Measurements from ENCODE around the gene CALCOCO1. TPM values are rescaled to one million over a fixed set of nuclear protein-coding genes. Genes with fewer than 3 reads are reported as not detected.

CALCOCO1 gene
- total RNA-seq, 1 donor from 2014 or later, result 32.0 TPM

GRCh38 chr12:53758730-53759103, 31.5 kb upstream of the CALCOCO1 start:
- H3K27me3 Mint-ChIP-seq (ENCODE audit: low read depth), result peaks cover 73% of the 10 kb centered on the region
- no peak overlapping the region for H3K27ac Mint-ChIP-seq (ENCODE audit: unreplicated experiment)
- DNase-seq (ENCODE audit: low read depth, low spot score), result no peak
- TF ChIP-seq CTCF (conservative IDR thresholded peaks at IDR 0.05), result no peak
- H3K36me3 Mint-ChIP-seq (ENCODE audit: low read depth), result no peaks in the 10 kb centered on the region
- no peak overlapping the region for H3K4me3 Mint-ChIP-seq
- H3K4me1 Mint-ChIP-seq, result peaks cover 33% of the 10 kb centered on the region
- H3K9me3 Mint-ChIP-seq, result no peaks in the 10 kb centered on the region

GRCh38 chr12:53758081-53758729, 31.0 kb upstream of the CALCOCO1 start:
- DNase-seq (ENCODE audit: low read depth, low spot score), result no peak
- Mint-ChIP-seq H3K27me3 (ENCODE audit: low read depth) (peaks cover 68% of the 10 kb centered on the region), H3K9me3 (no peaks in the 10 kb centered on the region), H3K4me3 (no peak overlapping the region), H3K36me3 (ENCODE audit: low read depth) (no peaks in the 10 kb centered on the region), H3K27ac (ENCODE audit: unreplicated experiment) (no peak overlapping the region), H3K4me1 (peaks cover 33% of the 10 kb centered on the region)
- TF ChIP-seq CTCF (conservative IDR thresholded peaks at IDR 0.05), result no peak

GRCh38 chr12:53757101-53757770, 30.0 kb upstream of the CALCOCO1 start:
- peaks cover 33% of the 10 kb centered on the region for H3K4me1 Mint-ChIP-seq
- no peaks in the 10 kb centered on the region for H3K9me3 Mint-ChIP-seq
- peaks cover 58% of the 10 kb centered on the region for H3K27me3 Mint-ChIP-seq (ENCODE audit: low read depth)
- H3K36me3 Mint-ChIP-seq (ENCODE audit: low read depth), result no peaks in the 10 kb centered on the region
- DNase-seq (ENCODE audit: low read depth, low spot score), result peak; percentile 97
- peak overlapping the region; percentile 84 for H3K4me3 Mint-ChIP-seq
- TF ChIP-seq CTCF (conservative IDR thresholded peaks at IDR 0.05), result peak; percentile 83
- H3K27ac Mint-ChIP-seq (ENCODE audit: unreplicated experiment), result peak overlapping the region; percentile 89

- Mint-ChIP-seq H3K36me3 (ENCODE audit: low read depth) (no peaks in the 10 kb centered on the region), H3K4me1 (peaks cover 33% of the 10 kb centered on the region), H3K4me3 (peak overlapping the region; percentile 84), H3K27me3 (ENCODE audit: low read depth) (peaks cover 52% of the 10 kb centered on the region), H3K27ac (ENCODE audit: unreplicated experiment) (peak overlapping the region; percentile 89), H3K9me3 (no peaks in the 10 kb centered on the region)
- no peak for DNase-seq (ENCODE audit: low read depth, low spot score)
- no peak for TF ChIP-seq CTCF (conservative IDR thresholded peaks at IDR 0.05)
These were observed 29.2 kb upstream of the CALCOCO1 start for GRCh38 chr12:53756300-53757100.

- no peak for TF ChIP-seq CTCF (conservative IDR thresholded peaks at IDR 0.05)
- H3K4me1 Mint-ChIP-seq, result peaks cover 33% of the 10 kb centered on the region
- H3K27me3 Mint-ChIP-seq (ENCODE audit: low read depth), result peaks cover 45% of the 10 kb centered on the region
- no peaks in the 10 kb centered on the region for H3K36me3 Mint-ChIP-seq (ENCODE audit: low read depth)
- H3K4me3 Mint-ChIP-seq, result peak overlapping the region; percentile 84
- no peaks in the 10 kb centered on the region for H3K9me3 Mint-ChIP-seq
- no peak overlapping the region for H3K27ac Mint-ChIP-seq (ENCODE audit: unreplicated experiment)
- DNase-seq (ENCODE audit: low read depth, low spot score), result no peak
These were observed 28.6 kb upstream of the CALCOCO1 start for GRCh38 chr12:53755893-53756292.
